Measurements from ENCODE around the gene ZNF205. TPM values are rescaled to one million over a fixed set of nuclear protein-coding genes. Genes with fewer than 3 reads are reported as not detected.

Gene ZNF205
- total and polyA plus RNA-seq, 2 of the 13 experiments (the other 11 are each of a cell fraction or from before 2014, with no cell fraction given): 5.8 to 10.2 TPM

DNA sequence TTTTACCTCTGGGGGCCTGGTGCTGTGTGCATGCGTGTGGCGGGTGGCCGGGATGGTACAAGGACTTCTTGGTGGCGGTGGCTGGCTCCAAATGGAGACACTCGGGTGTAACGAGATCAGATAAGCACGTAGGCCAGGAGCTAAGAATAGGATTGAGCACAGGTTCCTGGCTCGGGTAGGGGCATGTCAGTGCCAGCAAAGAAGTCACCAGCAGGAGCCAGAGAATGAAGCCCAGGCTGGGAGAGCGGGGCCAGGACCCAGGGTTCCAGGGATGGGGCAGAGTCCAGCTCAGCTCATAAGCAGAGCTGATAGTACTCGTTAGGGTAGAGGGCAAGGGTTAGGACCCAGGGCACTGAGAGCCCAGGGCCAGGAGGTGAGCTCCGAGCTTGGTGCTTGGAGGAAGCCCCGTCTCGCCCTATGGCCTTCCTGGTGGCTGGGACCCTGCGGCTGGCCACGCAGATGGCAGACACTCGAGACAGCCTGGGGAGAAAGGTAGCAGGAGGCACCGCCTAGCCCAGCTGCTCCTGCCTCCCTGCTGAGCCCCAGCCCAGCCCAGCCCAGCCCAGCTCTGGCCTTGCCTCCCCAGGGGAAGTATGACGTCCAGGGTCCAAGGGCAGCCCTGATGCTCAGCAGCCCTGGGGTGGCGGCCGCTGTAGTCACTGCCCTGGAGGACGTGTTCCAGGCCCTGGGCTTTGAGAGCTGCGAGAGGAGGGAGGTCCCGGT is 31.4 kb downstream of the ZNF205 start (continued):
- TF ChIP-seq POLR2A (IDR thresholded peaks at IDR 0.05; ENCODE audit: insufficient read depth in 1 of 2, low read depth in 2 of 2, low read length in 2 of 2): peak in 1 of 2 experiments; percentile 50; a peak in 2 of 4 replicates
- TF ChIP-seq ZNF44 (CRISPR knock-in tag; IDR thresholded peaks at IDR 0.05): no peak
- TF ChIP-seq, protein P1, sequence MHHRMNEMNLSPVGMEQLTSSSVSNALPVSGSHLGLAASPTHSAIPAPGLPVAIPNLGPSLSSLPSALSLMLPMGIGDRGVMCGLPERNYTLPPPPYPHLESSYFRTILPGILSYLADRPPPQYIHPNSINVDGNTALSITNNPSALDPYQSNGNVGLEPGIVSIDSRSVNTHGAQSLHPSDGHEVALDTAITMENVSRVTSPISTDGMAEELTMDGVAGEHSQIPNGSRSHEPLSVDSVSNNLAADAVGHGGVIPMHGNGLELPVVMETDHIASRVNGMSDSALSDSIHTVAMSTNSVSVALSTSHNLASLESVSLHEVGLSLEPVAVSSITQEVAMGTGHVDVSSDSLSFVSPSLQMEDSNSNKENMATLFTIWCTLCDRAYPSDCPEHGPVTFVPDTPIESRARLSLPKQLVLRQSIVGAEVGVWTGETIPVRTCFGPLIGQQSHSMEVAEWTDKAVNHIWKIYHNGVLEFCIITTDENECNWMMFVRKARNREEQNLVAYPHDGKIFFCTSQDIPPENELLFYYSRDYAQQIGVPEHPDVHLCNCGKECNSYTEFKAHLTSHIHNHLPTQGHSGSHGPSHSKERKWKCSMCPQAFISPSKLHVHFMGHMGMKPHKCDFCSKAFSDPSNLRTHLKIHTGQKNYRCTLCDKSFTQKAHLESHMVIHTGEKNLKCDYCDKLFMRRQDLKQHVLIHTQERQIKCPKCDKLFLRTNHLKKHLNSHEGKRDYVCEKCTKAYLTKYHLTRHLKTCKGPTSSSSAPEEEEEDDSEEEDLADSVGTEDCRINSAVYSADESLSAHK (CRISPR knock-in tag; IDR thresholded peaks at IDR 0.05; ENCODE audit: borderline replicate concordance): no peak
- no peak for TF ChIP-seq ZNF230 (CRISPR knock-in tag; IDR thresholded peaks at IDR 0.05)
- TF ChIP-seq ZNF841 (CRISPR knock-in tag; IDR thresholded peaks at IDR 0.05; ENCODE audit: borderline replicate concordance): no peak
- no peak for TF ChIP-seq SIX4 (CRISPR knock-in tag; IDR thresholded peaks at IDR 0.05)
- TF ChIP-seq NFATC3 (CRISPR knock-in tag; IDR thresholded peaks at IDR 0.05): no peak
- TF ChIP-seq ZNF543 (CRISPR knock-in tag; IDR thresholded peaks at IDR 0.05): peak; percentile 65; the same call in 1 of the 2 replicates
- TF ChIP-seq, protein P2, sequence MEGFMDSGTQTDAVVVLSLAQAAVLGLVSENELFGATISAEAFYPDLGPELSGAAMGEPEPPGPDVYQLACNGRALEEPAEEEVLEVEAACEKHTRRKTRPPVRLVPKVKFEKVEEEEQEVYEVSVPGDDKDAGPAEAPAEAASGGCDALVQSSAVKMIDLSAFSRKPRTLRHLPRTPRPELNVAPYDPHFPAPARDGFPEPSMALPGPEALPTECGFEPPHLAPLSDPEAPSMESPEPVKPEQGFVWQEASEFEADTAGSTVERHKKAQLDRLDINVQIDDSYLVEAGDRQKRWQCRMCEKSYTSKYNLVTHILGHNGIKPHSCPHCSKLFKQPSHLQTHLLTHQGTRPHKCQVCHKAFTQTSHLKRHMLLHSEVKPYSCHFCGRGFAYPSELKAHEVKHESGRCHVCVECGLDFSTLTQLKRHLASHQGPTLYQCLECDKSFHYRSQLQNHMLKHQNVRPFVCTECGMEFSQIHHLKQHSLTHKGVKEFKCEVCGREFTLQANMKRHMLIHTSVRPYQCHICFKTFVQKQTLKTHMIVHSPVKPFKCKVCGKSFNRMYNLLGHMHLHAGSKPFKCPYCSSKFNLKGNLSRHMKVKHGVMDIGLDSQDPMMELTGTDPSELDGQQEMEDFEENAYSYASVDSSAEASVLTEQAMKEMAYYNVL (CRISPR knock-in tag; IDR thresholded peaks at IDR 0.05; ENCODE audit: borderline replicate concordance): 0 out of 2 replicates have a peak, but pooled peaks have one; percentile 16
- TF ChIP-seq GMEB1 (CRISPR knock-in tag; IDR thresholded peaks at IDR 0.05; ENCODE audit: borderline replicate concordance): no peak
- TF ChIP-seq KLF13 (CRISPR knock-in tag; IDR thresholded peaks at IDR 0.05): no peak; the same call in 1 of the 2 replicates
- TF ChIP-seq ZNF7 (CRISPR knock-in tag; IDR thresholded peaks at IDR 0.05): no peak
- no peak for TF ChIP-seq ZNF784 (CRISPR knock-in tag; IDR thresholded peaks at IDR 0.05; ENCODE audit: borderline replicate concordance)
- TF ChIP-seq ZNF761 (CRISPR knock-in tag; conservative IDR thresholded peaks at IDR 0.05): no peak
- no peak for TF ChIP-seq ZNF597 (CRISPR knock-in tag; IDR thresholded peaks at IDR 0.05)
- TF ChIP-seq NCOA2 (CRISPR knock-in tag; IDR thresholded peaks at IDR 0.05): no peak
- no peak for TF ChIP-seq ONECUT2 (CRISPR knock-in tag; IDR thresholded peaks at IDR 0.05)
- TF ChIP-seq ZNF775 (CRISPR knock-in tag; IDR thresholded peaks at IDR 0.05; ENCODE audit: borderline replicate concordance): no peak
- TF ChIP-seq, protein P3, sequence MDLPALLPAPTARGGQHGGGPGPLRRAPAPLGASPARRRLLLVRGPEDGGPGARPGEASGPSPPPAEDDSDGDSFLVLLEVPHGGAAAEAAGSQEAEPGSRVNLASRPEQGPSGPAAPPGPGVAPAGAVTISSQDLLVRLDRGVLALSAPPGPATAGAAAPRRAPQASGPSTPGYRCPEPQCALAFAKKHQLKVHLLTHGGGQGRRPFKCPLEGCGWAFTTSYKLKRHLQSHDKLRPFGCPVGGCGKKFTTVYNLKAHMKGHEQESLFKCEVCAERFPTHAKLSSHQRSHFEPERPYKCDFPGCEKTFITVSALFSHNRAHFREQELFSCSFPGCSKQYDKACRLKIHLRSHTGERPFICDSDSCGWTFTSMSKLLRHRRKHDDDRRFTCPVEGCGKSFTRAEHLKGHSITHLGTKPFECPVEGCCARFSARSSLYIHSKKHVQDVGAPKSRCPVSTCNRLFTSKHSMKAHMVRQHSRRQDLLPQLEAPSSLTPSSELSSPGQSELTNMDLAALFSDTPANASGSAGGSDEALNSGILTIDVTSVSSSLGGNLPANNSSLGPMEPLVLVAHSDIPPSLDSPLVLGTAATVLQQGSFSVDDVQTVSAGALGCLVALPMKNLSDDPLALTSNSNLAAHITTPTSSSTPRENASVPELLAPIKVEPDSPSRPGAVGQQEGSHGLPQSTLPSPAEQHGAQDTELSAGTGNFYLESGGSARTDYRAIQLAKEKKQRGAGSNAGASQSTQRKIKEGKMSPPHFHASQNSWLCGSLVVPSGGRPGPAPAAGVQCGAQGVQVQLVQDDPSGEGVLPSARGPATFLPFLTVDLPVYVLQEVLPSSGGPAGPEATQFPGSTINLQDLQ (CRISPR knock-in tag; IDR thresholded peaks at IDR 0.05): no peak

Measured in HepG2 (cell line).